ENCODE data around the gene USP12. TPM values are rescaled to one million over a fixed set of nuclear protein-coding genes. Genes with fewer than 3 reads are reported as not detected.
"Not testable (repeated sequence)": the region's sequence is repeated elsewhere in the genome, so short reads cannot be mapped to it uniquely, and the experiment has no call there.

Gene USP12
- total and polyA plus RNA-seq, 2 experiments from 2014 or later = 18.4 to 39.3 TPM

DNA sequence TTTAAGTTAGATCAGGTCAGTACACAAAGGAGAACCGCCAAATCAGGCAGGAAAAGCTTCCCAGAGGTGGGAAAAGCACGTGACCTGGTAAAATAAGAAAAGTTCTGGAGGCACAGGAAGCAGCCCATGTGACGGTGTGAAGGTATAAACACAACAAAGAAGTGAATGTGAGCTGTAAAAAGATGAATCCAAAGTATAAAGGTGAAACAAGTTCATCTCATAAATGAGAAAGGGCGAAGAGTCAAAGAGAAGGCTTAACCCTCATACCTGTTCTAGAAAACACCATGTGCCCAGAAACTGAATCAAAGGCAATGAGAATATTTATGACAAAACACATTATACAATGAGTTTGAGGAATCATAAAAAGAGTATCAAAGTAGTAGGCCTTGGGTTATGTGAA is 47.0 kb downstream of the USP12 start (continued):
- TF ChIP-seq, protein P1, sequence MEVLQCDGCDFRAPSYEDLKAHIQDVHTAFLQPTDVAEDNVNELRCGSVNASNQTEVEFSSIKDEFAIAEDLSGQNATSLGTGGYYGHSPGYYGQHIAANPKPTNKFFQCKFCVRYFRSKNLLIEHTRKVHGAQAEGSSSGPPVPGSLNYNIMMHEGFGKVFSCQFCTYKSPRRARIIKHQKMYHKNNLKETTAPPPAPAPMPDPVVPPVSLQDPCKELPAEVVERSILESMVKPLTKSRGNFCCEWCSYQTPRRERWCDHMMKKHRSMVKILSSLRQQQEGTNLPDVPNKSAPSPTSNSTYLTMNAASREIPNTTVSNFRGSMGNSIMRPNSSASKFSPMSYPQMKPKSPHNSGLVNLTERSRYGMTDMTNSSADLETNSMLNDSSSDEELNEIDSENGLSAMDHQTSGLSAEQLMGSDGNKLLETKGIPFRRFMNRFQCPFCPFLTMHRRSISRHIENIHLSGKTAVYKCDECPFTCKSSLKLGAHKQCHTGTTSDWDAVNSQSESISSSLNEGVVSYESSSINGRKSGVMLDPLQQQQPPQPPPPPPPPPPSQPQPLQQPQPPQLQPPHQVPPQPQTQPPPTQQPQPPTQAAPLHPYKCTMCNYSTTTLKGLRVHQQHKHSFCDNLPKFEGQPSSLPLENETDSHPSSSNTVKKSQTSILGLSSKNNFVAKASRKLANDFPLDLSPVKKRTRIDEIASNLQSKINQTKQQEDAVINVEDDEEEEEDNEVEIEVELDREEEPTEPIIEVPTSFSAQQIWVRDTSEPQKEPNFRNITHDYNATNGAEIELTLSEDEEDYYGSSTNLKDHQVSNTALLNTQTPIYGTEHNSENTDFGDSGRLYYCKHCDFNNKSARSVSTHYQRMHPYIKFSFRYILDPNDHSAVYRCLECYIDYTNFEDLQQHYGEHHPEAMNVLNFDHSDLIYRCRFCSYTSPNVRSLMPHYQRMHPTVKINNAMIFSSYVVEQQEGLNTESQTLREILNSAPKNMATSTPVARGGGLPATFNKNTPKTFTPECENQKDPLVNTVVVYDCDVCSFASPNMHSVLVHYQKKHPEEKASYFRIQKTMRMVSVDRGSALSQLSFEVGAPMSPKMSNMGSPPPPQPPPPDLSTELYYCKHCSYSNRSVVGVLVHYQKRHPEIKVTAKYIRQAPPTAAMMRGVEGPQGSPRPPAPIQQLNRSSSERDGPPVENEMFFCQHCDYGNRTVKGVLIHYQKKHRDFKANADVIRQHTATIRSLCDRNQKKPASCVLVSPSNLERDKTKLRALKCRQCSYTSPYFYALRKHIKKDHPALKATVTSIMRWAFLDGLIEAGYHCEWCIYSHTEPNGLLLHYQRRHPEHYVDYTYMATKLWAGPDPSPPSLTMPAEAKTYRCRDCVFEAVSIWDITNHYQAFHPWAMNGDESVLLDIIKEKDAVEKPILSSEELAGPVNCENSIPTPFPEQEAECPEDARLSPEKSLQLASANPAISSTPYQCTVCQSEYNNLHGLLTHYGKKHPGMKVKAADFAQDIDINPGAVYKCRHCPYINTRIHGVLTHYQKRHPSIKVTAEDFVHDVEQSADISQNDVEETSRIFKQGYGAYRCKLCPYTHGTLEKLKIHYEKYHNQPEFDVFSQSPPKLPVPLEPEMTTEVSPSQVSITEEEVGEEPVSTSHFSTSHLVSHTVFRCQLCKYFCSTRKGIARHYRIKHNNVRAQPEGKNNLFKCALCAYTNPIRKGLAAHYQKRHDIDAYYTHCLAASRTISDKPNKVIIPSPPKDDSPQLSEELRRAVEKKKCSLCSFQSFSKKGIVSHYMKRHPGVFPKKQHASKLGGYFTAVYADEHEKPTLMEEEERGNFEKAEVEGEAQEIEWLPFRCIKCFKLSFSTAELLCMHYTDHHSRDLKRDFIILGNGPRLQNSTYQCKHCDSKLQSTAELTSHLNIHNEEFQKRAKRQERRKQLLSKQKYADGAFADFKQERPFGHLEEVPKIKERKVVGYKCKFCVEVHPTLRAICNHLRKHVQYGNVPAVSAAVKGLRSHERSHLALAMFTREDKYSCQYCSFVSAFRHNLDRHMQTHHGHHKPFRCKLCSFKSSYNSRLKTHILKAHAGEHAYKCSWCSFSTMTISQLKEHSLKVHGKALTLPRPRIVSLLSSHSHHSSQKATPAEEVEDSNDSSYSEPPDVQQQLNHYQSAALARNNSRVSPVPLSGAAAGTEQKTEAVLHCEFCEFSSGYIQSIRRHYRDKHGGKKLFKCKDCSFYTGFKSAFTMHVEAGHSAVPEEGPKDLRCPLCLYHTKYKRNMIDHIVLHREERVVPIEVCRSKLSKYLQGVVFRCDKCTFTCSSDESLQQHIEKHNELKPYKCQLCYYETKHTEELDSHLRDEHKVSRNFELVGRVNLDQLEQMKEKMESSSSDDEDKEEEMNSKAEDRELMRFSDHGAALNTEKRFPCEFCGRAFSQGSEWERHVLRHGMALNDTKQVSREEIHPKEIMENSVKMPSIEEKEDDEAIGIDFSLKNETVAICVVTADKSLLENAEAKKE (CRISPR knock-in tag; IDR thresholded peaks at IDR 0.05) = no peak
- TF ChIP-seq POLR2AphosphoS5 (IDR thresholded peaks at IDR 0.05; ENCODE audit: low read depth) (no peak), NANOG (IDR thresholded peaks at IDR 0.05; ENCODE audit: borderline replicate concordance) (no peak), ZNF331 (CRISPR knock-in tag; IDR thresholded peaks at IDR 0.05; ENCODE audit: low read depth) (no peak), CREB1 (CRISPR knock-in tag; IDR thresholded peaks at IDR 0.05; ENCODE audit: low read depth) (no peak), EZH2phosphoT487 (IDR thresholded peaks at IDR 0.05; ENCODE audit: unreplicated experiment) (no peak)

- not testable (repeated sequence) for H3K9me2 ChIP-seq (ENCODE audit: insufficient read depth); ATAC-seq; DNase-seq (ENCODE audit: low spot score); H3K4me2 ChIP-seq; H3K27me3 ChIP-seq (ENCODE audit: insufficient read depth); H2AFZ ChIP-seq; H3K27ac ChIP-seq (ENCODE audit: low read depth); H3K27me3 Mint-ChIP-seq (ENCODE audit: insufficient read depth, low read depth, poor library complexity); H3F3A ChIP-seq (replicated peaks; ENCODE audit: low read depth); H3K27ac Mint-ChIP-seq; H3K4me3 ChIP-seq; H4K20me1 ChIP-seq (replicated peaks; ENCODE audit: insufficient read depth); H3K4me3 Mint-ChIP-seq
- Mint-ChIP-seq H3K4me1 (peaks cover 49% of the 10 kb centered on the region), H3K9me3 (peaks cover 52% of the 10 kb centered on the region), H3K36me3 (ENCODE audit: low read depth) (peaks cover 66% of the 10 kb centered on the region)
- H3K79me2 ChIP-seq (replicated peaks; ENCODE audit: insufficient read depth) = peaks cover 99% of the 10 kb centered on the region
- peaks cover 23% of the 10 kb centered on the region for H3K36me3 ChIP-seq (ENCODE audit: insufficient read depth)
- peaks cover 60% of the 10 kb centered on the region for H3K4me1 ChIP-seq (ENCODE audit: insufficient read depth)
Measured at GRCh38 chr13:27123445-27123844, 48.2 kb downstream of the USP12 start.

All from GM23338 (cell line).